Activated T-cell treated with anti-CD3 and anti-CD28 coated beads for 1 hour (primary cell): ENCODE data around the gene DCLK2.

ENCODE experiments used
- DNase-seq: peaks from one replicate; pipeline ENCODE4 v3.0.0-alpha.2; 2020; ENCODE audit warnings: low read depth

The DCLK2 gene

DNA sequence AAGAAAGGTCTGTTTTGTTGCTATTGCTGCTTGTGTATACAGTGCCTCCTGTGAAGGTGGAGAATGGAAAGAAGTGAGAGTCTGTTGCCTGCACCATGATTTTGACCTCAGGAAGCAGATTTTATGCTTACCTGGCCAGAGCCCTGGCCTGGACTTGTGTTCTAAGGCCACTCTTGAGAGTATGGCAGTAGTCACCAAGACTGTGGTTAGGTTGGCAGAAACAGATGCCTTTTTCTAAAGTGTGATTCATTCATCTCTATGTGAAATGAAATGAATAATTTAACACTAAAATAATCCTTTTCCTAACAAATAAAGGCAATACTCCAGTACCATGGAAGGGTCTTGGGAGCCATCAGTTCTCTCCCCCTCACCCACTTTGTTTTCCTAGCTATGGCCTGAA lies 161.8 kb downstream of the DCLK2 start:
- no peak for DNase-seq

DNA sequence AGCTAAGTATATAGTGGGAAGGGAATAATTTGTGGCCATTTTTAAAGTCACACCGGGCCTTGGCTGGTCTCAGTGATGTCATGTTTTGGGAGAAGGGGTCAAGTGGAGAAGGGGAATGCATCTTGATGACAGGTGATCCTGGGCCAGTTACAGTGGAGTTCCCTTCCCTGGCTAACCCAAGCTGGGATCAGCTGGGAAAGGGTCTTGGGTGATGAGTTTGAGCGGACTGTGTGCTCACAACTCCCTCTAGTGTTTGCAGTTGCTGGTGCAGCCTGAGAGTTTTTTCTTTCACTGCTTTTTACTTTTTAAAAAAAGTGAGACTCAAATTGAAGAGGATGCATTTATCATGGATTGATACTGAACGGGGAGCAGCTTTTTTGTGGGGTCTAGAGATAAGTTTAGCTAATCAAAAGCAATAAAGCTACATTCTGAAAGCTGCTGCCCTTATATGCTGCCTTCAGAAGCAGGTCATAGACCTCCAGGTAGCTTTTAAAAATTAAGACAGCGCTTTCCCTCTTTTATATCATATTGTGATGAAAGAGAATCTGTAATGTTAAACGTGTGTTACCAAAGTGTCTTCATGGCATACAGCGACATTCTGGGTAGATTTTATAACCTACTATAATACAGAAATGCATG lies 164.7 kb downstream of the DCLK2 start:
- DNase-seq: no peak

- DNase-seq: no peak
Observed at GRCh38 chr4:150243932-150244331, 165.7 kb downstream of the DCLK2 start.

- no peak for DNase-seq
Observed at GRCh38 chr4:150244600-150244999, 166.4 kb downstream of the DCLK2 start.

DNA sequence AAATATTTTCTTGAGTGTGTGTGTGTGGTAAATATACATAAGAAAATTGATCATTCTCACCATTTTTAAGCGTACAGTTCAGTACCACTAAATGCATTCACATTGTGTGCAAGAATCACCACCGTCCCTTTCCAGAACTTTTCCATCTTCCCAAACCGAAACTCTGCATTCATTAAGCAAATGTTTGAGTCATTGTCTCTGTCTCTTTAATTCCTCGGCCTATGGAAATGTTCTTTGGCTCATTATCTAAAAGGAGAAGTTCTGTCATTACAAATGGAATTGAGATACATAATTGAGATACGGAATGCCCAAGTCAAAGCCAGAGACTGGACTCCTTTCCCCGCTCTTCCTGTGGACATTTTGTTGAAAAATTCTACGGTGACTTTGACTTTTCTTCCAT lies 168.9 kb downstream of the DCLK2 start:
- DNase-seq: no peak

GRCh38 chr4:150248181-150248580 lies 169.9 kb downstream of the DCLK2 start:
- no peak for DNase-seq

- DNase-seq: no peak
Observed at GRCh38 chr4:150250293-150250997, 172.2 kb downstream of the DCLK2 start.

DNA sequence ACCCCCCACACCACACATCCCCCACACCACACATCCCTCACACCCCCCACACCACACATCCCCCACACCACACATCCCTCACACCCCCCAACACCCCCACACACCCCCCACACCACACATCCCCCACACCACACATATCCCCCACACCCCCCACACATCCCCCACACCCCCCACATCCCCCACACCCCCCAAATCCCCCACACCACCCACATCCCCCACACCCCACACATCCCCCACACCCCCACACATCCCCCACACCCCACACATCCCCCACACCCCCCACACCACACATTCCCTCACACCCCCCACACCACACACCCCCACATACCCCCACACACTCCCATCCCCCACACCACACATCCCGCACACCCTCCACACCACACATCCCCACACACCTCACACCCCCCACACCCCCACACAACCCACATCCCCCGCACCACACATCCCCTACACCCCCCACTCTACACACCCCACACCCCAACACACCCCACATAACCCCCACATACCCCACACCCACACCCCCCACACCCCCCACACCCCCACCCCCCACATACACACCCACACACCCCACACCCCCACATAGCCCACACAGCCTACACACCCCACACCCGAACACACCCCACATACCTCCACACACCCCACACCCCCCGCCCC lies 172.9 kb downstream of the DCLK2 start:
- no peak for DNase-seq

- no peak for DNase-seq
Observed at GRCh38 chr4:150251752-150252190, 173.5 kb downstream of the DCLK2 start.

DNA sequence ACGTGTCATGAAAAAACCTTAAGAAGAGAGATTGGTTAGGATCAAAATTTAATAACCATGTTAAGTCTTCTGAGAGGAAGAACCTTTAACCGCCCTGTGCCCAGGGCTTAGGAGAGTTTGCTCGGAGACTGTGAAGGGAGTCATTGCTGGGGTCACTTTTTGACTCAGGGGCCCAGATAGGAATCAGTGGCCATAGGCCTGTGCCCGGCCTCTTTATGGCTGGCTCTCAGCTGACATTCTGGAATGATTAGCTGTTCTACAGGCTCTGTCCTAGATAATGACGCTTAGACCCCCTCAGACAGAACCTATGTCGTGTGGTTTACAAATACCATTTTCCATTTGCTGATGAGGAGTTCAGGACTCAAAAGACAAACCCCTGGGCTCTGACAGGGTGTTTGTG lies 174.1 kb downstream of the DCLK2 start:
- DNase-seq: no peak

DNA sequence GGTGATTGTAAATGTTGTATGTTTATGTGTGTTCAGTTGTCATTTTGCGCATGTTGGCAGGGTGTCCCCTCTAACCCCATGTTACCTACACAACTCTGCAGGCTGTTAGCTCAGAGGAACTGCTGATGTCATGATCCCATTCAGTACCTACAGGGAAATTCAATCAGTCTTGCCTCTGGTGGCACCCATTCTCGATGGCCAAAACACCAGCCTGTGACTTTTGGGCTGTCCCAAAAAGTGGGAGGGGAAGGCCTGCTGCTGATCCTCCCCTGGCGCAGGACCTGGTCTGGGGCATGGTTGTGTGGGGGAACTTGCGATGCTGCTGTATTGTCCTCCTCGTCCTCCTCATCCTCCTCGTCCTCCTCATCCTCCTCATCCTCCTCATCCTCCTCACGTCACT lies 174.5 kb downstream of the DCLK2 start:
- no peak for DNase-seq

- DNase-seq: no peak
Observed at GRCh38 chr4:150253416-150253815, 175.2 kb downstream of the DCLK2 start.

- DNase-seq: no peak
Observed at GRCh38 chr4:150253965-150254630, 175.9 kb downstream of the DCLK2 start.

DNA sequence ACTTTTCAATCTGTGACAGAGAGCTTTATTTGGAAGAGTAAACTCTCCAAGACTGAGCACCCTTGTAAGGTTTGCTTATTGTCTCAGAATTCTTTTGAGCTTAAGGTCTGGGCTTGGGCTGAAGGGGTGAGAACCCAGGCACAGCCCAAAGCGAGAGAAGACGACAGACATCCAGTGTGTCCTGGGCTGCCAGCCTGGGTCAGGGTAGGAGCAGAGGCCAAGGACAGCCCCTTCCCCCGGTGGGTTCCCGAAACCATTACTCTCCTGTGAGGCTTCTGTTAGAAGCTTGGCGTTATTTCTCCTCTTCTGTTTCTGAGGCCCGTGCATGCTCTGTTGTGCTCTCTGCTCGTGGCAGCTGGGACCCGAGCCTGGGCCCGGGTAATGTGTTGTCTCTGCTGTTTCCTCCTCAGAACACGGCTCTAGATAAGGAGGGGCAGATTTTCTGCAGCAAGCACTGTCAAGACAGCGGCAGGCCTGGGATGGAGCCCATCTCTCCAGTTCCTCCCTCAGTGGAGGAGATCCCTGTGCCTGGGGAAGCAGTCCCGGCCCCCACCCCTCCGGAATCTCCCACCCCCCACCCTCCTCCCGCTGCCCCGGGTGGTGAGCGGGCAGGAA lies 177.5 kb downstream of the DCLK2 start:
- DNase-seq: no peak

- no peak for DNase-seq
Observed at GRCh38 chr4:150256225-150256620, 178.0 kb downstream of the DCLK2 start.

GRCh38 chr4:150256841-150257730 lies 178.8 kb downstream of the DCLK2 start:
- DNase-seq: no peak

DNA sequence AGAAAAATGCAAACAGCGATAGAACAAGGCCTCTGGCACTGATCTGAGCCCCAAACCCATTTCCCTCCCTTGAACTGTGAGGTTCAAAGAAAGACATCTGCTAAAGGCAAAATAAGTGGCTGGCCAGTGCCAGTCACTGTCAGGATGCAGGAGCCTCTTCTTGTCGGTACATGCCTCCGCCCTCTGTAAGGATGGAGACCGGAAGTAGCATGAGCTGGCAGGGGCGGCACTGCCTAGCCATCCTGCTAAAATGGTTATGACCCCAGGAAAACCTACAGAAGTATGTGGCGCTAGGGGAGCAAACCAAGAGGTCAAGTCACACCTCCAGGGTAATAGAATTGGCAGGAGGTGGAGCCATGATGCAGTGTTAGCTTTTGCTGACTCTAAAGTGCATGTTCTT lies 180.3 kb downstream of the DCLK2 start:
- no peak for DNase-seq

- DNase-seq: no peak
Observed at GRCh38 chr4:150259861-150260567, 181.8 kb downstream of the DCLK2 start.

DNA sequence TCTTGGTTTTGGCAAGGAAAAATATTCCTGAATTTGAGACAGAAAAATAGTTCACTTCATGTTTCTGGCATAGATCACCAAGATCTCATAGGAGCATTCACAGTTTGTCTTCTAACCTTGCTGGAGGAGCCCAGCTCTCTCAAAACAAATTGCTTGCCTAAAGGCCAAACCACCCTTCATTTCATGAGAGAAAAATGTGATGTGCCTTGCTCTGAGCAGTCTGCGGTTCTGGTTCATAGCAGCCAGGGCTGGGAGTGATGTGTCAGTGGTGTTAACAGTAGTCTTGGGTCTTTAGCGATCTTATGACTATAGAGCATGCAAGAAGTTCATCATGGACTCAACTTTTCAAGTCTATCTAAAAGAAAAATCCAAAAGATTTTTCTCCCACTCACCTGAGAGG lies 183.3 kb downstream of the DCLK2 start:
- DNase-seq: no peak

GRCh38 chr4:150262611-150263010 lies 184.4 kb downstream of the DCLK2 start:
- no peak for DNase-seq
